Fibroblast of skin of right biceps (primary cell): ENCODE results near the gene FCHSD2.
"Not testable (repeated sequence)": the region's sequence is repeated elsewhere in the genome, so short reads cannot be mapped to it uniquely, and the experiment has no call there.

Experiments
- DNase-seq: peaks from one replicate; pipeline ENCODE4 v3.0.0-alpha.2; 2013

The FCHSD2 gene

GRCh38 chr11:72829884-72830533 is 312.1 kb downstream of the FCHSD2 start:
- no peak for DNase-seq

GRCh38 chr11:72829178-72829577 is 312.9 kb downstream of the FCHSD2 start:
- no peak for DNase-seq

GRCh38 chr11:72828692-72829101 is 313.4 kb downstream of the FCHSD2 start:
- no peak for DNase-seq

- DNase-seq = no peak
Measured at GRCh38 chr11:72828081-72828567, 314.0 kb downstream of the FCHSD2 start.

- not testable (repeated sequence) for DNase-seq
Measured at GRCh38 chr11:72827656-72828055, 314.5 kb downstream of the FCHSD2 start.

GRCh38 chr11:72826942-72827480 is 315.1 kb downstream of the FCHSD2 start:
- no peak for DNase-seq

GRCh38 chr11:72826191-72826941 is 315.8 kb downstream of the FCHSD2 start:
- DNase-seq = no peak

- DNase-seq = no peak
Measured at GRCh38 chr11:72825661-72826060, 316.5 kb downstream of the FCHSD2 start.

GRCh38 chr11:72824811-72825505 is 317.2 kb downstream of the FCHSD2 start:
- no peak for DNase-seq

- DNase-seq = no peak
Measured at GRCh38 chr11:72824020-72824419, 318.1 kb downstream of the FCHSD2 start.

- DNase-seq = no peak
Measured at GRCh38 chr11:72823105-72823804, 318.9 kb downstream of the FCHSD2 start.

GRCh38 chr11:72821920-72822799 is 320.0 kb downstream of the FCHSD2 start:
- DNase-seq = peak; percentile 87

GRCh38 chr11:72821221-72821919 is 320.7 kb downstream of the FCHSD2 start:
- DNase-seq = no peak

GRCh38 chr11:72820439-72821139 is 321.5 kb downstream of the FCHSD2 start:
- DNase-seq = no peak

GRCh38 chr11:72818971-72819370 is 323.1 kb downstream of the FCHSD2 start:
- DNase-seq = peak; percentile 15

GRCh38 chr11:72817966-72818365 is 324.2 kb downstream of the FCHSD2 start:
- no peak for DNase-seq

GRCh38 chr11:72816404-72816990 is 325.6 kb downstream of the FCHSD2 start:
- DNase-seq = peak; percentile 41

GRCh38 chr11:72815110-72815618 is 327.0 kb downstream of the FCHSD2 start:
- no peak for DNase-seq

GRCh38 chr11:72814286-72815109 is 327.6 kb downstream of the FCHSD2 start, which contains the start of gene ATG16L2:
TSS of gene ATG16L2 (plus strand) at chr11:72814411. CDS start at chr11:72814446, 35 bp downstream.
- DNase-seq = peak; percentile 85
